NCI-H82 treated with DMSO at 0.1 percent for 48 hours (cell line): ENCODE measurements around the gene SGMS2.

Source experiments
- DNase-seq: peaks from one replicate; lab custom pipeline; 2025; ENCODE audit not compliant: unreplicated experiment; lab: John Stamatoyannopoulos, UW

The SGMS2 gene

GRCh38 chr4:107828315-107829090 is 3.8 kb downstream of the SGMS2 start:
- no peak for DNase-seq

- no peak for DNase-seq
Measured at GRCh38 chr4:107831140-107831539, 6.4 kb downstream of the SGMS2 start.

GRCh38 chr4:107832275-107832807 is 7.6 kb downstream of the SGMS2 start:
- DNase-seq: no peak

GRCh38 chr4:107834241-107834794 is 9.6 kb downstream of the SGMS2 start:
- no peak for DNase-seq

GRCh38 chr4:107835406-107835805 is 10.7 kb downstream of the SGMS2 start:
- no peak for DNase-seq

- no peak for DNase-seq
Measured at GRCh38 chr4:107837317-107837716, 12.6 kb downstream of the SGMS2 start.

GRCh38 chr4:107837776-107838618 is 13.3 kb downstream of the SGMS2 start:
- DNase-seq: no peak

GRCh38 chr4:107838861-107839565 is 14.3 kb downstream of the SGMS2 start:
- DNase-seq: no peak

GRCh38 chr4:107843391-107843790 is 18.7 kb downstream of the SGMS2 start:
- no peak for DNase-seq

- DNase-seq: no peak
Measured at GRCh38 chr4:107845681-107846080, 20.9 kb downstream of the SGMS2 start.

GRCh38 chr4:107850438-107850837 is 25.7 kb downstream of the SGMS2 start:
- DNase-seq: no peak

GRCh38 chr4:107853444-107854355 is 29.0 kb downstream of the SGMS2 start:
- peak; percentile 11 for DNase-seq

GRCh38 chr4:107854356-107855022 is 29.8 kb downstream of the SGMS2 start:
- peak; percentile 3 for DNase-seq

- DNase-seq: no peak
Measured at GRCh38 chr4:107855723-107856122, 31.0 kb downstream of the SGMS2 start.

- DNase-seq: no peak
Measured at GRCh38 chr4:107856901-107857300, 32.2 kb downstream of the SGMS2 start.

- no peak for DNase-seq
Measured at GRCh38 chr4:107857741-107858140, 33.0 kb downstream of the SGMS2 start.

- DNase-seq: no peak
Measured at GRCh38 chr4:107858158-107858742, 33.5 kb downstream of the SGMS2 start.

GRCh38 chr4:107862658-107863057 is 37.9 kb downstream of the SGMS2 start:
- no peak for DNase-seq

GRCh38 chr4:107863416-107863815 is 38.7 kb downstream of the SGMS2 start:
- no peak for DNase-seq
